Measurements from ENCODE around the gene SMCO4. TPM values are rescaled to one million over a fixed set of nuclear protein-coding genes. Genes with fewer than 3 reads are reported as not detected.
A peak's percentile ranks its signal among the peaks of the same experiment; 100 is the strongest.

The SMCO4 gene
- total and polyA plus RNA-seq, 2 experiments from 2014 or later = 42.2 to 49.0 TPM

DNA sequence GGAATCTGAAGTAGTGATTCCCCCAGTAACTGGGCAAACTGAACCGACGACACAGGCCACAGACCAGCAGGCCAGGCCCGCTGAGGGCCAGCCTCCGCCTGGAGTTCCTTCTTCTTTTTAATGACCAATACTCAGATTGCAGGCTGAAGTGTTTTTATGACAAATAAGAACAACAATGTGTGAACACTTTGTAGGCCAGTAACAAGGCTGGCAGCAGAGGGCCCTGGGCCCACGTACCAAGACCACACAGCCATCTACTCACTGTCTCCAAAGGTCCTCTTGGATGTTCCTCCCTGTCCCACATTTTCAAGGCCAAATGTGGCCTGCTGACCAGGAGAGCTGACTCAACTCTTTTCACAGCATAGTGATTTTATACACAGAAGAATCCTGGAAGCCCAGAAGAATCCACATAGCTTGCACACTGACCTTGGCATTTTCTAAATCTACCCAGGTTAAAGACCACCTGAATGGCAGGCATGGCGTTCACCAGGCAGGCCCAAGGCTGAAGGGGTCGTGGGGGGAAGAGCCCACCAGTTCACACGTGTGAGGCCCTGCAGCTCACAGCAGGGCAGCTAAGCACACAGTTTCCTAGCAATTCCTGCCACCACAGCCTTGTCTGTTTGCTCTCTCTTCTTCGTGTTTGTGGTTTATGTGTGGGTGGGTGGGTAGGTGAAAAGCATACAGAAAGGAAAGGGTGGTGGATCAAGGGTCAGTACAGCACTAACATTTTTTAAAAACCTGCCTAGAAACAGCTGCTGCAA is 13.3 kb downstream of the SMCO4 start:
- H3K27ac ChIP-seq (ENCODE audit: low read depth) = 0 out of 2 replicates have a peak overlapping the region, but pooled peaks have one; percentile 24
- Mint-ChIP-seq H3K9me3 (peaks cover 2% of the 10 kb centered on the region), H3K27me3 (ENCODE audit: insufficient read depth, low read depth, poor library complexity) (peaks cover 8% of the 10 kb centered on the region), H3K27ac (peak overlapping the region; percentile 45), H3K4me3 (no peak overlapping the region), H3K36me3 (ENCODE audit: low read depth) (peaks cover 13% of the 10 kb centered on the region), H3K4me1 (peaks cover 53% of the 10 kb centered on the region)
- 0 out of 2 replicates have a peak overlapping the region, but pooled peaks have one; percentile 23 for H3K4me2 ChIP-seq
- peaks cover 85% of the 10 kb centered on the region for H3K79me2 ChIP-seq (replicated peaks; ENCODE audit: insufficient read depth)
- DNase-seq (ENCODE audit: low spot score) = no peak
- H3K27me3 ChIP-seq (ENCODE audit: insufficient read depth) = no peaks in the 10 kb centered on the region
- peaks cover 22% of the 10 kb centered on the region for H3K4me1 ChIP-seq (ENCODE audit: insufficient read depth)
- H3K4me3 ChIP-seq = no peak overlapping the region
- H3F3A ChIP-seq (replicated peaks; ENCODE audit: low read depth) = no peaks in the 10 kb centered on the region
- H4K20me1 ChIP-seq (replicated peaks; ENCODE audit: insufficient read depth) = peaks cover 3% of the 10 kb centered on the region; the same call in 1 of the 2 replicates
- H2AFZ ChIP-seq = no peak overlapping the region
- no peaks in the 10 kb centered on the region for H3K36me3 ChIP-seq (ENCODE audit: insufficient read depth)
- 0 out of 2 replicates have a peak, but pooled peaks cover 2% of the 10 kb centered on the region for H3K9me2 ChIP-seq (ENCODE audit: insufficient read depth)
- ATAC-seq = no peak
- TF ChIP-seq NANOG (IDR thresholded peaks at IDR 0.05; ENCODE audit: borderline replicate concordance) (no peak), CREB1 (CRISPR knock-in tag; IDR thresholded peaks at IDR 0.05; ENCODE audit: low read depth) (no peak), ZNF114 (CRISPR knock-in tag; IDR thresholded peaks at IDR 0.05) (no peak), ZNF331 (CRISPR knock-in tag; IDR thresholded peaks at IDR 0.05; ENCODE audit: low read depth) (no peak)

DNA sequence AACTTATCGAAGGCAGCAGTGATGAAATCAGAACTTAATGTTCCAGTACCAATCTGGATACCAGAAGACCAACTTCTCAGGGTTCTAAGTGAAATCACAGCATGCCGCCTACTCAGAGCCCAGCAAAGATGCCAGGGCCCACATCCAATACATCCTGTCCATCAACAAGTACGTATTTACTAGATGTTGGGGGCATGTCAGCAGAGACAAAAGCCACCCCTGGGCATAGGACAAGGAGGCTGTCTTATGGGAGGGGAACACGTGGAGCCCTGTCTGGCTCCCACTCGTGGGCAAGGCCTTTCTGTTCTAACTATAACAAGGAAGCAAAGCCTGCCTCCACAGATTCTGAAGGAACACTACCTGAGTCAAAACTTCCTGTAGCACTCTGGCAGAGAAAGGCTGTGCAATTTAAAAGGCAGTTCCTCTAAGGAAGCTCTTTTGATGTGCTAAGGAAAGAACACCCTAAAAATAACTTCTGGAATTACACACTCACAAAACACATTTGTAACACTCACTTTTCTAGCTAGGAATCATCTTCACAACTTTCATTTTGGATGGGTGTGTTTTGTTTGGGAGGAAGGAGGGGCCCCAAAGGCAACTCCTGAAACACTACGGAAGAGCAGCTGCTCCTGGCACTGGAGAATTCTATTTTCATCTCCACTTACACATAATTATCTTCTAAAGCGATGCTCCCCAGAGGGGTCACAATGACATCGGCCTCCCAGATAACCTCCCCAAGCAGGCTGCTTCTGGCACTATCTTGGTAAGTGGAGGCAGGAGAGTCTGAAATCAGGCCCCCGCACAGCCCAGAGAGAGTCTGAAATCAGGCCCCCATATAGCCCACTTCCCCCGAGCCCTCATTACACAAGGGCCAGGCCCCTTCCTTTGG is 14.2 kb downstream of the SMCO4 start:
- H3K27me3 Mint-ChIP-seq (ENCODE audit: insufficient read depth, low read depth, poor library complexity) = peaks cover 8% of the 10 kb centered on the region
- TF ChIP-seq CREB1 (CRISPR knock-in tag; IDR thresholded peaks at IDR 0.05; ENCODE audit: low read depth) = no peak
- no peak for TF ChIP-seq REST (IDR thresholded peaks at IDR 0.05; ENCODE audit: unreplicated experiment)
- DNase-seq (ENCODE audit: low spot score) (no peak), ATAC-seq (no peak)
- Histone ChIP-seq H3F3A (replicated peaks; ENCODE audit: low read depth) (no peaks in the 10 kb centered on the region), H3K4me1 (ENCODE audit: insufficient read depth) (peaks cover 24% of the 10 kb centered on the region), H3K4me3 (no peak overlapping the region), H3K79me2 (replicated peaks; ENCODE audit: insufficient read depth) (peaks cover 87% of the 10 kb centered on the region), H3K36me3 (ENCODE audit: insufficient read depth) (no peaks in the 10 kb centered on the region), H3K27me3 (ENCODE audit: insufficient read depth) (no peaks in the 10 kb centered on the region), H3K9me2 (ENCODE audit: insufficient read depth) (0 out of 2 replicates have a peak, but pooled peaks cover 2% of the 10 kb centered on the region), H4K20me1 (replicated peaks; ENCODE audit: insufficient read depth) (peaks cover 3% of the 10 kb centered on the region; the same call in 1 of the 2 replicates), H3K4me2 (peak overlapping the region; percentile 23; the same call in 1 of the 2 replicates), H2AFZ (no peak overlapping the region), H3K27ac (ENCODE audit: low read depth) (peak overlapping the region; percentile 24; the same call in 1 of the 2 replicates)
- H3K27ac Mint-ChIP-seq = no peak overlapping the region
- peaks cover 2% of the 10 kb centered on the region for H3K9me3 Mint-ChIP-seq
- no peak overlapping the region for H3K4me3 Mint-ChIP-seq
- peaks cover 14% of the 10 kb centered on the region for H3K36me3 Mint-ChIP-seq (ENCODE audit: low read depth)
- peaks cover 60% of the 10 kb centered on the region for H3K4me1 Mint-ChIP-seq

Measured in GM23338 (cell line).